Mammary epithelial cell (primary cell): ENCODE data around the gene C1orf185.

Source experiments
- CTCF ChIP-seq, 2 donors: IDR thresholded peaks in 1 of 2; conservative IDR thresholded peaks in 1 of 2; 2 replicates each; pipeline ENCODE4 v1.5.1; 2011 to 2012; ENCODE audit warnings: inconsistent platforms in 2 of 2, low read length in 2 of 2, mild to moderate bottlenecking in 2 of 2, control low read depth in 1 of 2, low read depth in 1 of 2; ENCODE audit not compliant: insufficient read depth in 1 of 2; ENCODE audit errors: extremely low read depth in 1 of 2
- EZH2 ChIP-seq: IDR thresholded peaks from 2 replicates; pipeline ENCODE4 v1.6.1; 2012; ENCODE audit warnings: low read length, inconsistent platforms, borderline replicate concordance

GRCh38 chr1:51156752-51157151 is 54.7 kb downstream of the C1orf185 start:
- no peak for TF ChIP-seq CTCF (conservative IDR thresholded peaks at IDR 0.05 in 1 of 2, IDR thresholded peaks at IDR 0.05 in 1 of 2; ENCODE audit: extremely low read depth in 1 of 2, insufficient read depth in 1 of 2, low read depth in 1 of 2, low read length in 2 of 2)
- TF ChIP-seq EZH2 = no peak
